BJ (cell line): Measurements from ENCODE around the gene PDE1C. TPM values are rescaled to one million over a fixed set of nuclear protein-coding genes. Genes with fewer than 3 reads are reported as not detected.

Experiments used
- CTCF ChIA-PET: fragments of 350-600 bp; formaldehyde crosslinking; extraction: SDS; loops from one replicate; lab custom pipeline; 2021; ENCODE audit warnings: antibody characterized with exemption, inconsistent platforms; lab: Yijun Ruan, JAX
- POLR2A ChIA-PET: fragments of 300-600 bp; sonication (Branson Sonifier 250); formaldehyde crosslinking; extraction: SDS; loops from one replicate; lab custom pipeline; 2021; ENCODE audit warnings: antibody characterized with exemption; lab: Charles Lee
- DNase-seq: peaks from one replicate; pipeline ENCODE4 v3.0.0-alpha.2; 2011; ENCODE audit warnings: low read depth
- H3K27me3 ChIP-seq: 2 replicates; pipeline ENCODE4 v1.6.0; 2011; ENCODE audit warnings: low read length; ENCODE audit not compliant: control insufficient read depth, insufficient read depth
- H3K36me3 ChIP-seq: 2 replicates; pipeline ENCODE4 v1.5.1; 2011; ENCODE audit warnings: low read length; ENCODE audit not compliant: control insufficient read depth, insufficient read depth
- H3K4me3 ChIP-seq: 2 replicates; pipeline ENCODE4 v1.5.1; 2011; ENCODE audit warnings: low read depth, mild to moderate bottlenecking, control low read depth, low read length
- CTCF ChIP-seq: IDR thresholded peaks from 2 replicates; pipeline ENCODE4 v1.5.1; 2011; ENCODE audit warnings: low read depth, mild to moderate bottlenecking, control low read depth, inconsistent platforms, low read length, moderate library complexity; ENCODE audit not compliant: insufficient read depth
- polyA plus RNA-seq: library from polyadenylated mRNA; depleted of rRNA; stranded (reverse); fragments of >200 nt; gene quantifications from 2 replicates; pipeline ENCODE4 v1.2.3, GENCODE V29; 2011

PDE1C gene
- polyA plus RNA-seq, 1 experiment: 19.6 TPM

DNA sequence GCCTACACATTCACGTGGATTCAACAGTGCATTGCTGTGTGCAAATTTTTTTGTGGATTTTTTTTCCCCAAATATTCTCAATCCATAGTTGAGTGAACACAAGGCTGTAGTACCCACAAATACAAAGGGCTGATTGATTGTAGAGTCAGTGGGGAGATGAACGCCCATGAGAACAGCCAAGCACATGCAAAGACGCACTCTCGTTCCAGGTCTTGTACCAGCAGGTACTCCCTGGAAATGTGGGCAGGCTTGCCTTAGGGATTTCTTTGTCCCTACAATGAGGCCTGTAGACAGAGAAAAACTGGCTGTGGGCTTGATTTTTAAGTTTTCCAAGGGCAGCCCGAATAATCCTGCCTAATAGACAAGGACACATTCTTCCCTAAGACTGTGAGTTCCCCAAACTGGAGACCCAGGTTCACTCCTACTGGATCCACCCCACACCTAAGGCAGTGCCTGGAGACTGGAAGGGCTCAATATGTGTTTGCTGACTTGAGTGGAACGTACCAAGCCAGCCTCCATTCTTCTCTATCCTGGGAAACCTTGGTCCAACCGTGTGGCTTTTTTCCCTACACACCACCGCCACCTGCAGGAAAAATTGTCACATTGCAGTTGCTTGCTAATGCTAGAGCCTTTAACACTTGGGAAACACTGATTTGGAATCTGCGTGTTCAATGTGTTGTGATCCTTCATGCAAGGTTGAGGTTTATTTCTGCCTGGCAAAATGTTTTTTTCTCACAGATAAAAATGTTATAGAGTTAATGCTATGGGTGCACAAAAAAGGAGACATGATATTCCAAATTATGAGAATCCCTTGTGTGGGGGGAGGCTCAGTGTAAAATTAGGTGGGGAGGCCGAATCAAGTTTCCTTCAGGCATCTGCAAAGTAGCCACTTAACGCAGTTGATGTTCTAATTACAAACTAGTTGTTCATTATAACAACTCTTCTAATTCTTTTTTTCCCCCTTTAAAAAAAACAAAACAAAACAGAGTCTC is 333.9 kb downstream of the PDE1C start:
- Histone ChIP-seq H3K4me3 (no peak overlapping the region), H3K27me3 (no peaks in the 10 kb centered on the region), H3K36me3 (no peaks in the 10 kb centered on the region)
- TF ChIP-seq CTCF: peak; percentile 85
- DNase-seq: no peak
- ChIA-PET CTCF (interaction anchor here (0.5 to 2.3 kb wide), 6 partner anchors 293 to 474 kb away, joined by 3 to 10 read pairs (median 5); no protein-coding TSS in a partner anchor), POLR2A (no interaction called here)

GRCh38 chr7:31734456-31734855 is 335.8 kb downstream of the PDE1C start:
- ChIA-PET POLR2A (no interaction called here), CTCF (interaction anchor here (1.0 to 2.3 kb wide), 11 partner anchors 9 to 600 kb away, joined by 3 to 8 read pairs (median 4); no protein-coding TSS in a partner anchor)
- Histone ChIP-seq H3K36me3 (no peaks in the 10 kb centered on the region), H3K4me3 (no peak overlapping the region), H3K27me3 (no peaks in the 10 kb centered on the region)
- no peak for TF ChIP-seq CTCF
- peak; percentile 24 for DNase-seq

DNA sequence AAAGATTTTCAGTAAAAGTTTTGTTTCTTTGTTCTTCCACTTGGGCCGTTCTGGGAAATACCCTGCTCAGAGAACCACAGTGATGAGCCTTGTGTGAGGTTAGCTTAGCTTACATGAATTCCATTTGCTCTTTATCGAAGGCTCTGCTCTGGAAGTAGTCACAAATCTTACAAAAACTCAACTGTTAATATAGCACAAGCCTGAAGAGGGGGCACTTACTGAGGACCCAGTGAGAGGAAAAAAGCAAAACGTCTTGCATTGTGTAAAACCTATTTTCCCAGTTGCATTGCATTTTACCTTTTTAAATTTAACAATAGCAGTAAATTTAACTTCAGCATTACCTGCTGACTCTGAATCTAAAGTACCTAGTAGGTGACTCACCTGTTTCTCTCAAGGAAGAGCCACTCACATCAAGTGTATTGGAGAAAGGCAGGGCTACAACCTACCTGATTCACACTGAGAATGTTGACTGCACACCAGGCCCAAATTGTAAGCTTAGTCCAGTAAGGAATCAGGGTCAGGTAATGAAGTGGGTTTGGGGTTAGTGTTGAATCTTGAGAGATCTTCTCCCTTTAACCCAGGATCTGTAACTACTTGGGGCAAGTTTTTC is 340.9 kb downstream of the PDE1C start:
- Histone ChIP-seq H3K4me3 (no peak overlapping the region), H3K36me3 (no peaks in the 10 kb centered on the region), H3K27me3 (no peaks in the 10 kb centered on the region)
- ChIA-PET CTCF (interaction anchor here (1.8 kb wide), 1 partner anchor 285 kb away, joined by 5 read pairs; no protein-coding TSS in a partner anchor), POLR2A (no interaction called here)
- DNase-seq: no peak
- 0 out of 2 replicates have a peak, but pooled peaks have one; percentile 7 for TF ChIP-seq CTCF

DNA sequence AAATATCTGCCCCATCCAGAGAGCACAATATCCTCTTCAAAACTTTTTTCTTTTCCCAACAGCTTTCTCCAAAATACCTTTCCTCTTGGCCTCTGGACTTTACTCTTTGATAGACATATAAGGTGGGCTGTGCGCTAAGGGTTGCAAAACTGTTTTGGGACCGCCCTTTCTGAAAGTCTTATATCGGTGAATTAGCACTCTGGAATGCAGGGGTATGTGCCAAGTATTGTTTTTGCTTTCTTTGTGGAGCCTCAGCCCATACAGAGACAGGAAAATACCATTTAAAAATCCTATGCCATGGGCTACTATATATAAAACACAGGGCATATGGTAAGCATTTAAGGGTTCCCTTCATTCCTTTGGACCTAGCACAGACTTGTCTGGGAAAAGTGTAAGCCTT is 345.5 kb downstream of the PDE1C start:
- no peak for DNase-seq
- POLR2A ChIA-PET: no interaction called here
- no peaks in the 10 kb centered on the region for H3K27me3 ChIP-seq
- H3K36me3 ChIP-seq: no peaks in the 10 kb centered on the region
- TF ChIP-seq CTCF: no peak
- CTCF ChIA-PET: no interaction called here
- no peak overlapping the region for H3K4me3 ChIP-seq

GRCh38 chr7:31720366-31720765 is 349.8 kb downstream of the PDE1C start:
- CTCF ChIA-PET: interaction anchor here (1.3 kb wide), 1 partner anchor 72 kb away, joined by 3 read pairs; no protein-coding TSS in a partner anchor
- Histone ChIP-seq H3K36me3 (no peaks in the 10 kb centered on the region), H3K4me3 (no peak overlapping the region), H3K27me3 (no peaks in the 10 kb centered on the region)
- no peak for DNase-seq
- no peak for TF ChIP-seq CTCF
- POLR2A ChIA-PET: no interaction called here
